Left cardiac atrium (tissue), 4 donors: ENCODE results near the gene FSIP1. TPM values are rescaled to one million over a fixed set of nuclear protein-coding genes. Genes with fewer than 3 reads are reported as not detected.

Experiments used
- ATAC-seq, 2 donors: fragments of 200-7000 bp; cut with Tn5 transposase; one replicate each; pipeline ENCODE4 v1.9.1; 2020; ENCODE audit warnings: mild to moderate bottlenecking in 2 of 2, moderate library complexity in 2 of 2
- DNase-seq: peaks from one replicate; pipeline ENCODE4 v3.0.0-alpha.2; 2020
- intact Hi-C, 2 donors: fragments of 100-400 bp; cut with DNase I; formaldehyde crosslinking; loops; one replicate each; pipeline versions ENCODE4 v1.14.1 to v1.15.1; 2022 to 2023
- total RNA-seq, 2 donors: library from RNA; stranded (reverse); fragmentation: NEBNext Ultra II Directional; extraction: Animal tissue kit (Norgen Biotek cat#: 25700); gene quantifications; one replicate each; pipeline ENCODE4 v1.2.1, GENCODE V29; 2021
- donor health status: DM: no; HTN: yes; CAD: no.
- donor health status: DM: no; HTN: yes; CAD: no; lungs with severe emphysema.
- donor health status: DM: yes; HTN: yes; CAD: no.
- donor health status: Dilated cardiomyopathy.

FSIP1 gene
- total RNA-seq, 2 donors from 2014 or later: 0.50 to 0.52 TPM

GRCh38 chr15:39583596-39584265 lies 198.9 kb downstream of the FSIP1 start:
- ATAC-seq (no peak), DNase-seq (no peak)
- intact Hi-C loops: loop anchor here (5.0 to 10.0 kb wide), 4 partner anchors 146 to 766 kb away; no protein-coding TSS in a partner anchor

GRCh38 chr15:39582977-39583595 lies 199.6 kb downstream of the FSIP1 start:
- DNase-seq (no peak), ATAC-seq (no peak)
- intact Hi-C loops: loop anchor here (5.0 to 10.0 kb wide), 4 partner anchors 146 to 766 kb away; no protein-coding TSS in a partner anchor

GRCh38 chr15:39582286-39582976 lies 200.2 kb downstream of the FSIP1 start:
- intact Hi-C loops: loop anchor here (5.0 to 10.0 kb wide), 4 partner anchors 145 to 765 kb away; no protein-coding TSS in a partner anchor
- DNase-seq: peak; percentile 62

GRCh38 chr15:39581793-39582285 lies 200.8 kb downstream of the FSIP1 start:
- ATAC-seq (peak; percentile 23 to 28), DNase-seq (peak; percentile 63)
- intact Hi-C loops: loop anchor here (2.0 to 10.0 kb wide), 6 partner anchors 91 to 765 kb away; no protein-coding TSS in a partner anchor

More at GRCh38 chr15:39582286-39582976, 200.2 kb downstream of the FSIP1 start:
- no peak for ATAC-seq

- intact Hi-C loops: loop anchor here (2.0 to 10.0 kb wide), 6 partner anchors 91 to 764 kb away; no protein-coding TSS in a partner anchor
- DNase-seq (no peak), ATAC-seq (peak; percentile 3 to 6)
These were observed 201.3 kb downstream of the FSIP1 start for GRCh38 chr15:39581242-39581792.

GRCh38 chr15:39580485-39581241 lies 202.0 kb downstream of the FSIP1 start, which contains the start of gene THBS1:
Gene THBS1, plus strand, starts transcription at chr15:39581079. Its CDS starts 779 bp downstream, at chr15:39581858.
- intact Hi-C loops: loop anchor here (2.0 to 10.0 kb wide), 6 partner anchors 90 to 763 kb away; no protein-coding TSS in a partner anchor
- peak; percentile 72 to 82 for ATAC-seq

GRCh38 chr15:39580117-39580484 lies 202.5 kb downstream of the FSIP1 start:
- DNase-seq (peak; percentile 94), ATAC-seq (peak; percentile 89 to 91)
- intact Hi-C loops: loop anchor here (2.0 to 10.0 kb wide), 6 partner anchors 89 to 763 kb away; no protein-coding TSS in a partner anchor

More at GRCh38 chr15:39580485-39581241, 202.0 kb downstream of the FSIP1 start, which contains the start of gene THBS1:
- DNase-seq: peak; percentile 96

GRCh38 chr15:39579487-39580116 lies 203.0 kb downstream of the FSIP1 start:
- peak; percentile 62 to 64 for ATAC-seq
- DNase-seq: peak; percentile 82
- intact Hi-C loops: loop anchor here (2.0 to 10.0 kb wide), 6 partner anchors 89 to 762 kb away; no protein-coding TSS in a partner anchor

GRCh38 chr15:39578851-39579486 lies 203.7 kb downstream of the FSIP1 start:
- intact Hi-C loops: no loop called here
- no peak for ATAC-seq
- no peak for DNase-seq

- no peak for ATAC-seq
- intact Hi-C loops: no loop called here
- no peak for DNase-seq
These were observed 207.5 kb downstream of the FSIP1 start for GRCh38 chr15:39575180-39575579.

- intact Hi-C loops: no loop called here
- no peak for DNase-seq
- peak in 1 of 2 donors; percentile 42 for ATAC-seq
These were observed 208.2 kb downstream of the FSIP1 start for GRCh38 chr15:39574427-39574826.

GRCh38 chr15:39573844-39574243 lies 208.8 kb downstream of the FSIP1 start:
- ATAC-seq (peak in 1 of 2 donors; percentile 38), DNase-seq (no peak)
- intact Hi-C loops: no loop called here

GRCh38 chr15:39573287-39573686 lies 209.4 kb downstream of the FSIP1 start:
- no peak for ATAC-seq
- intact Hi-C loops: no loop called here
- DNase-seq: no peak

GRCh38 chr15:39565851-39566250 lies 216.8 kb downstream of the FSIP1 start:
- intact Hi-C loops: no loop called here
- no peak for DNase-seq
- no peak for ATAC-seq

GRCh38 chr15:39564972-39565665 lies 217.5 kb downstream of the FSIP1 start:
- DNase-seq (no peak), ATAC-seq (no peak)
- intact Hi-C loops: no loop called here

- ATAC-seq (no peak), DNase-seq (no peak)
- intact Hi-C loops: no loop called here
These were observed 224.2 kb downstream of the FSIP1 start for GRCh38 chr15:39558421-39558820.

- no peak for ATAC-seq
- intact Hi-C loops: no loop called here
These were observed 226.2 kb downstream of the FSIP1 start for GRCh38 chr15:39556461-39556860.

More at GRCh38 chr15:39556461-39556860, 226.2 kb downstream of the FSIP1 start:
- no peak for DNase-seq
